Head of caudate nucleus (tissue), 42 donors: ENCODE data around the gene SAMD4A.
"Not testable (repeated sequence)": the region's sequence is repeated elsewhere in the genome, so short reads cannot be mapped to it uniquely, and the experiment has no call there.

Source experiments
- DNase-seq, 42 donors: peaks; one replicate each; pipeline versions ENCODE4 v3.0.0 to v3.0.0-alpha.2; 2020 to 2021; ENCODE audit warnings: mixed read lengths in 7 of 42
- intact Hi-C: fragments of 100-400 bp; cut with DNase I; formaldehyde crosslinking; loops from one replicate; pipeline ENCODE4 v1.15.0; 2022

The SAMD4A gene

GRCh38 chr14:54794159-54794558 lies 227.2 kb downstream of the SAMD4A start:
- DNase-seq: no peak
- intact Hi-C loops: no loop called here

GRCh38 chr14:54794796-54795195 lies 227.9 kb downstream of the SAMD4A start:
- intact Hi-C loops: no loop called here
- DNase-seq: no peak

GRCh38 chr14:54796961-54797360 lies 230.0 kb downstream of the SAMD4A start:
- intact Hi-C loops: no loop called here
- DNase-seq: no peak

DNA sequence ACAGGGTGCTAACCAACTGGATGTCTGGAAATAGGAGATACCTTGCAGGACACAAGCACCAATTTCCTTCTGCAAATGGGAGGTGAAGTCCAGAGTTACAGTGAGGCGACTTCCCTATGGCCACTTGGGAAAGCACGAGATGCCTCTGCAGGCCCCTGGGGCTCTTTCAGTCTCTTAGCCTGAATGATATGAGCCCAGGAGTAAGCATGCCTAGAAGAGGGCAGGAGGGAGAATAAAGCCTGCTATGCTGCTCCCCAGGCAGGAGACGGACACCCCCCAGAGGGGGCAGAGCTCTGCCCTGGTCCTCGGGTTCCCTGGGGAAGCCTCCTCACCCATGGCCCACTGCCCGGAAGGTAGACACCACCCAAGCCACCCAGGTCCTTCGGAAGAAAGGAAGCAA lies 230.6 kb downstream of the SAMD4A start:
- DNase-seq: no peak
- intact Hi-C loops: no loop called here

DNA sequence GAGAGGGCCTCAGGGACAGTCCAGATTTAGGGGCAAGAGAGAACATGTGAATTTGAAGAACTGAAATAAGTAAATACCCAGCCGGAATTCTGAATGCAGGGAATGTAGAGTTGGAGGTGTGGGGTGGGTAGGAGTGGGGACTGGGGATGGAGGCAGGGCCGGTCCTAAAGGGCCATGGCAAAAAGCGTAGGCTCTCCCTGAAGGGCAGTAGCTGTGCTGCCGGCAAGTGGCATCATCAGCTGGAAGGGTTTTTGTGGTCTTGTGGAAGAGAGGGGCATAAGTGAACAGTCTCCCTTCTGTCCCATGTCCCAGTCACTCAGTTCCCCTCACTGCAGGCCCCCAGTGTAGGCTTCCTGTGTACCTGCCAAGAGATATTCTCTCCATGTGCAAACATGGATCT lies 231.1 kb downstream of the SAMD4A start:
- intact Hi-C loops: no loop called here
- DNase-seq: no peak

GRCh38 chr14:54798465-54799124 lies 231.7 kb downstream of the SAMD4A start:
- intact Hi-C loops: no loop called here
- no peak for DNase-seq

DNA sequence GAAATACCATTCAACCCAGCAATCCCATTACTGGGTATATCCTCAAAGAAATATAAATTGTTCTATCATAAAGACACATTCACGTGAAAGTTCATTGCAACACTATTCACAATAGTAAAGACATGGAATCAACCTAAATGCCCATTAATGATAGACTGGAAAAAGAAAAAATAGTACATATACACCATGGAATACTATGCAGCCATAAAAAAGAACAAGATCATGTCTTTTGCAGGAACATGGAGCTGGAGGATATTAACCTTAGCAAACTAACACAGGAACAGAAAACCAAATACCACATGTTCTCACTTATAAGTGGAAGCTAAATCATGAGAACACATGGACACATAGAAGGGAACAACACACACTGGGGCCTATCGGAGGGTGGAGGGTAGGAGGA lies 234.6 kb downstream of the SAMD4A start:
- DNase-seq, intact Hi-C loops: not testable (repeated sequence)

DNA sequence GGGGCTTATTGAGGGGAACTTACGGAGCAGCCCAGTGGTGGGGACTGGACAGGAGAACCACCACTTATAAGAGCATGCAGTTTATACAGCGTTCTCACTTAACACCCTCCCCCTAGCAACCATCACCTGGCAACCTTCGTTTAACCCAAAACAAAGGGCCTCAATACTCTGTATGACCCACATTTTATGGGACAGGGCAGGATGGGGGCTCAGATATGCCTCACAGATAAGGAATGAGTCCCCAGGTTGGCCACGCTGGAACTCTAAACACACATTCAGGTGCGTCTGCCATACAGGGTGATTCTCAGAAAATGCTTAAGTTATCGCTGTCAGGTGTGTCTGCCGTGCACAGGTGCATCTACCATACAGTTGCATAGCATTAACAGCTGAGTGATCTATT lies 236.5 kb downstream of the SAMD4A start:
- DNase-seq: peak in 1 of 42 donors; percentile 8

GRCh38 chr14:54803926-54804537 lies 237.1 kb downstream of the SAMD4A start:
- intact Hi-C loops: no loop called here
- DNase-seq: no peak

More for the DNA sequence above, 236.5 kb downstream of the SAMD4A start:
- intact Hi-C loops: no loop called here

DNA sequence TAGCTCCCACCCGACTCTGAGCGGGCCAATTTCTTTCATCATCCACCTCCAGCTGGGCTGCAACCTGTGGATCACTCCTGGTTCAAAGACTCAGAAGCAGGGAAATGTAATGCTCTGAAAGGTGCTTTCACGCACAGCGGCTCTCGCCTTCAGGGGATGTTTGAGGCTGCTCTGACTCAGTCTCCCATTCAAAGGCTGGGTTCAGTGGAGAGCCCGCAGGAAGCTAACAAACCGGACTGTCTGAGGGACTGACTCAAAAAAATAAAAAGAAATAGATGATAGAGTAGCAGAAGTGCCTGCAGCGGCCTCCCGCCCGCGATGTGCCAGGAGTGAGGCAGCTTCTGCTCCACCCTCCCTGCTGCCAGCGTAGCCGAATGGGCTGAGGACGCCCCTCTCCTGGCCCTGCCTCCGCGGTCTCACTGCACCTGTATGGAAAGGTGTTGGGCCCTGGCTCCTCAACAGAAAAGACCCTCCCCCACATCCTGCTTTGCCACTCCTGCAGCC lies 237.7 kb downstream of the SAMD4A start:
- peak in 1 of 42 donors; percentile 35 for DNase-seq
- intact Hi-C loops: no loop called here

- DNase-seq: no peak
These were observed 238.1 kb downstream of the SAMD4A start for GRCh38 chr14:54805070-54805444.

GRCh38 chr14:54805445-54806322 lies 238.8 kb downstream of the SAMD4A start:
- intact Hi-C loops: no loop called here
- peak; percentile 65 to 92 (median 84) for DNase-seq

More at GRCh38 chr14:54805070-54805444, 238.1 kb downstream of the SAMD4A start:
- intact Hi-C loops: no loop called here

DNA sequence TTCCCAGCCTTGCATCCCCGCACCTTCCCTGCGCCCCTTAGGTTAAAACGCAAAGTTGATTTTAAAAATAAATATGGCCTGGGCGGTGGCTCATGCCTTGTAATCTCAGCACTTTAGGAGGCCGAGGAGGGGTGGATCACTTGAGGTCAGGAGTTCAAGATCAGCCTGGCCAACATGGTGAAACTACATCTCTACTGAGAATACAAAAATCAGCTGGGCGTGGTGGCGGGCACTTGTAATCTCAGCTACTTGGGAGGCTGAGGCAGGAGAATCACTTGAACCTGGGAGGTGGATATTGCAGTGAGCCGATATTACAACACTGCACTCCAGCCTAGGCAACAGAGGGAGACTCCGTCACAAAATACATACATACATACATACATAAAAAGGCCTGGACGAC lies 239.7 kb downstream of the SAMD4A start:
- no peak for DNase-seq
- intact Hi-C loops: no loop called here

GRCh38 chr14:54807428-54807827 lies 240.5 kb downstream of the SAMD4A start:
- intact Hi-C loops: no loop called here
- no peak for DNase-seq

GRCh38 chr14:54807881-54808280 lies 241.0 kb downstream of the SAMD4A start:
- intact Hi-C loops: no loop called here
- DNase-seq: no peak

DNA sequence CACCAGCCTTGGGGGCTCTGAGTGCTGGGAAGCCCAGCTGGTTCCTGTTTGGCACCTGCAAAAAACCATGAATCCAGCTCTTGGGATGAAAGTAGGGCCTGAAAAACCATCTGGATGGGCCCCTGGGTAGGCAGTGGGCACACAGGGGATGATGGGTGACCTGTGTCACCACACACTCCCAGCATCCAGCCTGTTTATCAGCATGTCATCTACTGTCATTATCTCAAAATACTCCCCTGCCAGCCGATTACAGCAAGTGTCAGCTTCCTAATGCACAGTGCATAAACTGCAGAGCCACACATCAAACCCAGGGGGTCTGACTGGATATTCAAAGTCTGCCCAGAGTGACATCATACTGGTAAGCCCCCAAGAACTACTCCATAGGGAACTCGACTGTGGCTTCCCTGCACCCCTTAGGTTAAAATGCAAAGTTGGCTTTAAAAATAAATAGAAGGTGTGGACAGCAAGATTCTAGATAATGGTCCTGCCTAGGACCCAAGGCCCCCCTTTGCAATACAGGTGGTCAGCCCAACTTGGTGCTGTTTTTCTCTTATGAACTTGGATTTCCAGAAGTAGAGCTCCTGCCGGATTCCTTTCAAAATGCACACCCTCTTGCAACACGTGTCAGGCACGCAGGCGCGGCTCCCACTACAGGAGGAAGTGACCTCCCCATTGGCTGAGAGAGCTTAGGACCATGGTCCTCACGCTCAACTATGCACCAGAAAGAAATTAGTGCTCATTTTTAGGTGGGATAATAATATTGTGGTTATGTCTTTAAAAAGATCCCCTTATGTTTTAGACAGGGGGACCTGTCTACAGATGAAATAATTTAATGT lies 241.6 kb downstream of the SAMD4A start:
- no peak for DNase-seq
- intact Hi-C loops: no loop called here

GRCh38 chr14:54809767-54810166 lies 242.8 kb downstream of the SAMD4A start:
- DNase-seq: no peak
- intact Hi-C loops: no loop called here

GRCh38 chr14:54812617-54813016 lies 245.7 kb downstream of the SAMD4A start:
- intact Hi-C loops: no loop called here
- DNase-seq: no peak

GRCh38 chr14:54813081-54813480 lies 246.2 kb downstream of the SAMD4A start:
- intact Hi-C loops: no loop called here
- DNase-seq: no peak
